Thyroid gland (tissue), 4 donors: ENCODE measurements around the gene SERPINA3. TPM values are rescaled to one million over a fixed set of nuclear protein-coding genes. Genes with fewer than 3 reads are reported as not detected.

Experiments used
- DNase-seq, 2 donors: peaks; one replicate each; pipeline ENCODE4 v3.0.0-alpha.2; 2019
- H3K27ac ChIP-seq, 3 donors: fragments of 200-600 bp; sonication (generic); 1 replicate in 2 of 3; 2 replicates in 1 of 3; pipeline ENCODE4 v1.5.1; 2016 to 2019; ENCODE audit warnings: mild to moderate bottlenecking in 1 of 3, moderate library complexity in 1 of 3
- H3K27me3 ChIP-seq: fragments of 200-600 bp; sonication (generic); one replicate; pipeline ENCODE4 v1.5.1; 2019
- H3K36me3 ChIP-seq, 2 donors: fragments of 200-600 bp; sonication (generic); one replicate each; pipeline ENCODE4 v1.5.1; 2016 to 2019
- H3K4me1 ChIP-seq, 2 donors: fragments of 200-600 bp; sonication (generic); one replicate each; pipeline ENCODE4 v1.5.1; 2017 to 2019
- H3K4me3 ChIP-seq, 3 donors: fragments of 200-600 bp; sonication (generic); replicated peaks in 1 of 3; 1 replicate in 2 of 3; 2 replicates in 1 of 3; pipeline ENCODE4 v1.5.1; 2016; ENCODE audit warnings: mild to moderate bottlenecking in 1 of 3
- H3K9me3 ChIP-seq: fragments of 200-600 bp; sonication (generic); one replicate; pipeline ENCODE4 v1.5.1; 2017
- POLR2A ChIP-seq, 2 donors: fragments of 450-650 bp; IDR thresholded peaks; one replicate each; pipeline ENCODE4 v1.6.1; 2017; ENCODE audit warnings: antibody characterized with exemption in 2 of 2, mild to moderate bottlenecking in 2 of 2, moderate library complexity in 1 of 2
- WGBS, 2 donors: methylation state at CpG; one replicate each; pipeline ENCODE4 v1.1.5; 2017; 5-methylcytosine and 5-hydroxymethylcytosine counted together
- intact Hi-C: fragments of 100-400 bp; cut with DNase I; formaldehyde crosslinking; loops from one replicate; pipeline ENCODE4 v1.15.1; 2023
- total RNA-seq, 4 donors: library from RNA; depleted of rRNA; stranded (reverse); fragments of >200 nt; gene quantifications; one replicate each; pipeline ENCODE4 v1.2.3, GENCODE V29; 2016
- TF ChIP-seq, protein P1 (sequence below), 6 experiments: fragments of 200-600 bp in 3 of 6; fragments of 450-650 bp in 3 of 6; sonication (generic) in 3 of 6; IDR thresholded peaks; one replicate each; pipeline ENCODE4 v1.5.1; 2016 to 2019; ENCODE audit warnings: antibody characterized with exemption in 6 of 6, mild to moderate bottlenecking in 2 of 6, inconsistent platforms in 1 of 6, moderate library complexity in 1 of 6

SERPINA3 gene
- total RNA-seq, 4 donors from 2014 or later, result 16.3 to 200 (median 91.1) TPM

DNA sequence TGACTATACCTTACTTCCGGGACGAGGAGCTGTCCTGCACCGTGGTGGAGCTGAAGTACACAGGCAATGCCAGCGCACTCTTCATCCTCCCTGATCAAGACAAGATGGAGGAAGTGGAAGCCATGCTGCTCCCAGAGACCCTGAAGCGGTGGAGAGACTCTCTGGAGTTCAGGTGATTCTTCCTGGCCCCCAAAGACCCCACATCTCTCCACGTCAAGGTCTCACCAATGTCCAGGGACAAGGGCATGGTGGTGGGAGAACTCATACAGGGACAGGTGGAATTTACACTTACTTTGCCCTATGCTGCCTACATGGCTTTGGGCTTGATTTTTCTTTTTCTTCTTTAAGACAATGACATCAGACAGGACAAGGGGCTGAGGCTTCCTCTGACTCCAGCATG, 7.1 kb downstream of the SERPINA3 start:
- TF ChIP-seq, protein P1, sequence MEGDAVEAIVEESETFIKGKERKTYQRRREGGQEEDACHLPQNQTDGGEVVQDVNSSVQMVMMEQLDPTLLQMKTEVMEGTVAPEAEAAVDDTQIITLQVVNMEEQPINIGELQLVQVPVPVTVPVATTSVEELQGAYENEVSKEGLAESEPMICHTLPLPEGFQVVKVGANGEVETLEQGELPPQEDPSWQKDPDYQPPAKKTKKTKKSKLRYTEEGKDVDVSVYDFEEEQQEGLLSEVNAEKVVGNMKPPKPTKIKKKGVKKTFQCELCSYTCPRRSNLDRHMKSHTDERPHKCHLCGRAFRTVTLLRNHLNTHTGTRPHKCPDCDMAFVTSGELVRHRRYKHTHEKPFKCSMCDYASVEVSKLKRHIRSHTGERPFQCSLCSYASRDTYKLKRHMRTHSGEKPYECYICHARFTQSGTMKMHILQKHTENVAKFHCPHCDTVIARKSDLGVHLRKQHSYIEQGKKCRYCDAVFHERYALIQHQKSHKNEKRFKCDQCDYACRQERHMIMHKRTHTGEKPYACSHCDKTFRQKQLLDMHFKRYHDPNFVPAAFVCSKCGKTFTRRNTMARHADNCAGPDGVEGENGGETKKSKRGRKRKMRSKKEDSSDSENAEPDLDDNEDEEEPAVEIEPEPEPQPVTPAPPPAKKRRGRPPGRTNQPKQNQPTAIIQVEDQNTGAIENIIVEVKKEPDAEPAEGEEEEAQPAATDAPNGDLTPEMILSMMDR (IDR thresholded peaks at IDR 0.05), result no peak
- no peak for TF ChIP-seq POLR2A (IDR thresholded peaks at IDR 0.05)
- H3K4me1 ChIP-seq, result no peaks in the 10 kb centered on the region
- H3K4me3 ChIP-seq, result no peak overlapping the region
- no peak for DNase-seq
- 81 to 92% methylated on average over 6 of the region's 6 CpGs for WGBS, 2 donors
- no peak overlapping the region for H3K27ac ChIP-seq
- H3K36me3 ChIP-seq, result no peaks in the 10 kb centered on the region
- H3K9me3 ChIP-seq, result no peaks in the 10 kb centered on the region
- H3K27me3 ChIP-seq, result no peaks in the 10 kb centered on the region
- intact Hi-C loops, result no loop called here

DNA sequence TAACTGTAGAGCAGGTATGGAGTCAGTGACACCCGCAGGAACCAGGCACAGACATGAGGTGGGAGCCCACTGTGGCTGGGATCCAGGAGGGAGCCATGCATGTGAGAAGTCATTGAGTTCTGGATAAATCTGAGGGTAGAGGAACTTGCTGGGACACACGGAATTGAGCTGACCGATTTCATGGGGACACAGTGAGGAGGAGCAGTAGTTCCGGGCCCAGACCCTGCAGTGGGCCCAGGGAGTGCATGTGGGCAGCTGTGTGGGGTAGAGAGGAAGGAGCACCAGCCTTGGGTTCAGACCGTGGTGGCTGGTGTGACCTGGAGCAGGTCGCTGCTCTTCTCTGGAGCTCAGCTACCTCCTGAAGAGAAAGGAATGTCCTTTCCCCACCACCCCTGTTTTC, 8.4 kb downstream of the SERPINA3 start:
- intact Hi-C loops, result no loop called here
- no peak for DNase-seq
- H3K27ac ChIP-seq, result no peak overlapping the region
- no peak overlapping the region for H3K4me3 ChIP-seq
- WGBS, 2 donors, result 76 to 82% methylated on average over 6 of the region's 6 CpGs
- no peaks in the 10 kb centered on the region for H3K4me1 ChIP-seq
- no peaks in the 10 kb centered on the region for H3K36me3 ChIP-seq
- TF ChIP-seq POLR2A (IDR thresholded peaks at IDR 0.05), result no peak
- TF ChIP-seq, protein P1 (IDR thresholded peaks at IDR 0.05), result no peak
- H3K9me3 ChIP-seq, result no peaks in the 10 kb centered on the region
- H3K27me3 ChIP-seq, result no peaks in the 10 kb centered on the region

DNA sequence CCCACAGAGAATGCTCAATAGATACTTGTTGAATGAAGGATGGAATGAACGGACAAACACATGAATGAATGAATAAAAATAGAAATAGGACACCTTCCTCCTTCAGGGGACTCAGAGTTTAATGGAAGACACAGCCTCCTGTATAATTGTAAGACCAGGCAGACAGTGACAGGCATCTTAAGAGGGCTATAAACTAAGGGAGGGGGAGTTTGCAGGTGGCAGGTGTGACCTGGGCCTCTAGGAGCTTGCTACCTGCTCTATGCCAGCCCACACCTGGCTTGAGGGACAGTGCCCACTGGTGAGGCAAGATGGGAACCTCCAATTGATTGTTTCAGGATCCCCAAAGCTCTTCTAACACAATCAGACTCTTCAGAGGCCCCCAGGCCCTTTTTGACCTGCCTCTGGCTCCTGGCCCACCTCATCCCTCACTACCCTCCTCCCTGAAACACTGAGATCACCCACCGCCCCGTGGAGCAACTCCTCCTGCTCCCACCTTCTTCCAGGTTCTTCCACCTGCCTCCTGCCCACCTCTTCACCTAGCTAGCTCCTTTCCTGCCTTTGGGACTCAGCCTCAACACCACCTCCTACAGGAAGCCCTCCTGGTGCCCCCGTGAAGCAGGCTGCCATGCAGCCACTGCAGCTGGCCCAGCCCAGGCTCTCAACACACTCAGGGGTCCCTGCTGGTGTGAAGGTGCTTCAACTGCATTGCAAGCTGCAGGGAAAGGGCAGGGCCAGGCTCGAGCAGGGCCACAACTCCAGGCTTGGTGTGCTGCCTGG, 9.4 kb downstream of the SERPINA3 start:
- TF ChIP-seq POLR2A (IDR thresholded peaks at IDR 0.05), result no peak
- TF ChIP-seq, protein P1 (IDR thresholded peaks at IDR 0.05), result no peak
- 83 to 85% methylated on average over 5 of the region's 5 CpGs for WGBS, 2 donors
- H3K27me3 ChIP-seq, result no peaks in the 10 kb centered on the region
- intact Hi-C loops, result no loop called here
- H3K9me3 ChIP-seq, result no peaks in the 10 kb centered on the region
- DNase-seq, result no peak
- H3K4me1 ChIP-seq, result no peaks in the 10 kb centered on the region
- no peak overlapping the region for H3K27ac ChIP-seq
- H3K4me3 ChIP-seq, result no peak overlapping the region
- no peaks in the 10 kb centered on the region for H3K36me3 ChIP-seq

DNA sequence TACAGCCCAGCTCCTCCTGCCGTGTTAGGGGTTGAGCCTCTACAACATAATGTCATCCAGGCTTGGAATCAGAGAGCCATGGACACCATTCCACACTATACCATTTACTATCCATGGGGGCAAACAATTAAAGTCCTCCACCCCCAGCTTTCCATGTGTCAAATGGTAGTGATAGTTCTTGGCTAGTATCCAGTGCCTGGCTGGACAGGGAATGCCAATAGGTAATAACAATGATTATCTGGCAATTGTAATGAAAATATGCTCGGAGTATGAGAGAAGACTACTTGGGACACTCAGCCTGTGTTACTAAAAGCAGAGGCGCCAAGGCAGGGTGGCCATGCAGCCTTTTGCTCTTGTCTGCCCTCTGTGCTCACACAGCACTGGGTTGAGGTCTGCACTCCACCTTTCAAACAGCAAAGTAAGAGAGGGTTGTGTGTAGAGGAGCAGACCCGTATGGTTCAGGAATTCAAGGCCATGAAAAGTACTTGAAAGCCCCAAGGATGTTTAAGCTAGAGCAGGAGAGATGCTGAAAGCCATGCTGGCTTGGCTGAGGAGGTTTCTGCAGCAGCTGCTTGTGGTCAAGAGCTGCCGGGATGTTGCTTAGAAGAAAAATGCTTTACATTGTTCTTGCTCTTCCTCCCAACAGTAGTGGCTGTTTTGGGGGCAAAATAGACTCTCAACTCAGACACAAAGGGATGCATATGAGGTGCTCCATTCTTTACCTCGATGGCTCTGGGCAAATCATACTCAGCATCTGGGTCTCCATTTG, 10.6 kb downstream of the SERPINA3 start:
- Histone ChIP-seq H3K4me1 (no peaks in the 10 kb centered on the region), H3K9me3 (no peaks in the 10 kb centered on the region), H3K36me3 (no peaks in the 10 kb centered on the region), H3K27ac (no peak overlapping the region), H3K4me3 (no peak overlapping the region), H3K27me3 (no peaks in the 10 kb centered on the region)
- 63 to 67% methylated on average over 6 of the region's 6 CpGs for WGBS, 2 donors
- TF ChIP-seq, protein P1 (IDR thresholded peaks at IDR 0.05), result no peak
- TF ChIP-seq POLR2A (IDR thresholded peaks at IDR 0.05), result no peak
- DNase-seq, result no peak
- intact Hi-C loops, result no loop called here

- Histone ChIP-seq H3K36me3 (no peaks in the 10 kb centered on the region), H3K9me3 (no peaks in the 10 kb centered on the region), H3K27me3 (no peaks in the 10 kb centered on the region), H3K27ac (no peak overlapping the region), H3K4me1 (no peaks in the 10 kb centered on the region), H3K4me3 (no peak overlapping the region)
- intact Hi-C loops, result no loop called here
- 90 to 100% methylated on average over 4 of the region's 4 CpGs for WGBS, 2 donors
- TF ChIP-seq, protein P1 (IDR thresholded peaks at IDR 0.05), result no peak
- TF ChIP-seq POLR2A (IDR thresholded peaks at IDR 0.05), result no peak
- DNase-seq, result no peak
These were observed 11.2 kb downstream of the SERPINA3 start for GRCh38 chr14:94623422-94623809.
